WTC11 (cell line): Measurements from ENCODE around the gene STS. TPM values are rescaled to one million over a fixed set of nuclear protein-coding genes. Genes with fewer than 3 reads are reported as not detected.

Source experiments
- ATAC-seq: fragments of 200-7000 bp; cut with Tn5 transposase; 2 replicates; pipeline ENCODE4 v1.10.0; 2021; ENCODE audit warnings: mild to moderate bottlenecking, moderate library complexity
- CTCF ChIA-PET: fragments of 300-600 bp; sonication (Branson Sonifier 250); formaldehyde crosslinking; loops from one replicate; lab custom pipeline; 2021; ENCODE audit warnings: antibody characterized with exemption; lab: Charles Lee
- POLR2A ChIA-PET: fragments of 350-600 bp; sonication (Branson Sonifier 250); formaldehyde crosslinking; loops from one replicate; lab custom pipeline; 2021; ENCODE audit warnings: antibody characterized with exemption; lab: Charles Lee
- DNase-seq: peaks from one replicate; pipeline ENCODE4 v3.0.0; 2021; ENCODE audit warnings: low spot score
- H3K27ac Mint-ChIP-seq: 2 replicates; pipeline ENCODE4 v1.8.0; 2021; ENCODE audit warnings: mixed read lengths
- H3K27me3 Mint-ChIP-seq: 2 replicates; pipeline ENCODE4 v1.8.0; 2021; ENCODE audit warnings: low read depth, mild to moderate bottlenecking, moderate library complexity, mixed read lengths
- H3K36me3 Mint-ChIP-seq: 2 replicates; pipeline ENCODE4 v1.8.0; 2021; ENCODE audit warnings: mixed read lengths
- H3K4me1 Mint-ChIP-seq: 2 replicates; pipeline ENCODE4 v1.8.0; 2022; ENCODE audit warnings: mixed read lengths
- H3K4me3 Mint-ChIP-seq: 2 replicates; pipeline ENCODE4 v1.8.0; 2021; ENCODE audit warnings: mild to moderate bottlenecking, moderate library complexity, mixed read lengths
- H3K9me3 Mint-ChIP-seq: 2 replicates; pipeline ENCODE4 v1.8.0; 2021; ENCODE audit warnings: mixed read lengths
- ATF1 ChIP-seq: sonication (generic); formaldehyde crosslinking; IDR thresholded peaks from 2 replicates; pipeline ENCODE4 v1.8.1; 2023; ENCODE audit warnings: mild to moderate bottlenecking, moderate library complexity, missing genetic modification reagents
- CREM ChIP-seq: sonication (generic); formaldehyde crosslinking; IDR thresholded peaks from 2 replicates; pipeline ENCODE4 v1.8.1; 2022; ENCODE audit warnings: mild to moderate bottlenecking, missing genetic modification reagents, moderate library complexity
- ESRRA ChIP-seq: sonication (generic); formaldehyde crosslinking; IDR thresholded peaks from 2 replicates; pipeline ENCODE4 v1.8.1; 2022; ENCODE audit warnings: mild to moderate bottlenecking, missing genetic modification reagents, borderline replicate concordance
- HMGA2 ChIP-seq: fragments of 250-450 bp; sonication (Bioruptor Pico); IDR thresholded peaks from 2 replicates; pipeline ENCODE4 v1.4.0; 2021; ENCODE audit warnings: mild to moderate bottlenecking, moderate library complexity
- IRF2 ChIP-seq: sonication (generic); formaldehyde crosslinking; IDR thresholded peaks from 2 replicates; pipeline ENCODE4 v1.8.0; 2022; ENCODE audit warnings: low read depth, missing genetic modification reagents, borderline replicate concordance
- JAZF1 ChIP-seq: fragments of 250-450 bp; sonication (Bioruptor Pico); IDR thresholded peaks from 2 replicates; pipeline ENCODE4 v1.9.0; 2021; ENCODE audit warnings: moderate library complexity, mild to moderate bottlenecking, inconsistent platforms
- NFYB ChIP-seq: sonication (generic); formaldehyde crosslinking; conservative IDR thresholded peaks from 2 replicates; pipeline ENCODE4 v1.8.0; 2022; ENCODE audit warnings: low read depth, missing genetic modification reagents
- NR1H2 ChIP-seq: sonication (generic); formaldehyde crosslinking; IDR thresholded peaks from 2 replicates; pipeline ENCODE4 v1.9.0; 2021; ENCODE audit warnings: mild to moderate bottlenecking, moderate library complexity, missing genetic modification reagents
- SOX15 ChIP-seq: fragments of 250-450 bp; sonication (Bioruptor Pico); IDR thresholded peaks from 2 replicates; pipeline ENCODE4 v1.9.0; 2021; ENCODE audit warnings: mild to moderate bottlenecking
- TCF7 ChIP-seq: sonication (generic); formaldehyde crosslinking; IDR thresholded peaks from 2 replicates; pipeline ENCODE4 v1.8.0; 2022; ENCODE audit warnings: mild to moderate bottlenecking, low read depth, missing genetic modification reagents, moderate library complexity
- TP53 ChIP-seq: sonication (generic); formaldehyde crosslinking; IDR thresholded peaks from 2 replicates; pipeline ENCODE4 v1.8.1; 2023; ENCODE audit warnings: mild to moderate bottlenecking, missing genetic modification reagents
- ZBTB21 ChIP-seq: sonication (generic); formaldehyde crosslinking; IDR thresholded peaks from 2 replicates; pipeline ENCODE4 v1.8.1; 2023; ENCODE audit warnings: mild to moderate bottlenecking, missing genetic modification reagents, borderline replicate concordance
- ZNF121 ChIP-seq: sonication (generic); formaldehyde crosslinking; IDR thresholded peaks from 2 replicates; pipeline ENCODE4 v1.8.0; 2023; ENCODE audit warnings: missing genetic modification reagents
- total RNA-seq: library from RNA; stranded (reverse); gene quantifications from 3 replicates; pipeline ENCODE4 v1.2.3, GENCODE V29; 2021
- TF ChIP-seq, protein P1 (sequence below): sonication (generic); formaldehyde crosslinking; IDR thresholded peaks from 2 replicates; pipeline ENCODE4 v1.8.0; 2022; ENCODE audit warnings: mild to moderate bottlenecking, missing genetic modification reagents
- TF ChIP-seq, protein P2 (sequence below): sonication (generic); formaldehyde crosslinking; IDR thresholded peaks from 2 replicates; pipeline ENCODE4 v1.8.0; 2022; ENCODE audit warnings: mild to moderate bottlenecking, missing genetic modification reagents
- TF ChIP-seq, protein P3 (sequence below): fragments of 250-450 bp; sonication (Bioruptor Pico); IDR thresholded peaks from 2 replicates; pipeline ENCODE4 v1.9.0; 2021; ENCODE audit warnings: mild to moderate bottlenecking
- TF ChIP-seq, protein P4 (sequence below): sonication (generic); formaldehyde crosslinking; IDR thresholded peaks from 2 replicates; pipeline ENCODE4 v1.8.1; 2022; ENCODE audit warnings: low read depth, mild to moderate bottlenecking, moderate library complexity, missing genetic modification reagents, borderline replicate concordance
- TF ChIP-seq, protein P5 (sequence below): fragments of 200-600 bp; IDR thresholded peaks from 2 replicates; pipeline ENCODE4 v1.8.0; 2022; ENCODE audit warnings: antibody characterized with exemption
- TF ChIP-seq, protein P6 (sequence below): sonication (generic); formaldehyde crosslinking; IDR thresholded peaks from 2 replicates; pipeline ENCODE4 v1.8.1; 2022; ENCODE audit warnings: low read depth, missing genetic modification reagents, borderline replicate concordance
- TF ChIP-seq, protein P7 (sequence below): sonication (generic); formaldehyde crosslinking; IDR thresholded peaks from 2 replicates; pipeline ENCODE4 v1.8.1; 2023; ENCODE audit warnings: mild to moderate bottlenecking, missing genetic modification reagents, borderline replicate concordance
- TF ChIP-seq, protein P8 (sequence below): fragments of 250-450 bp; sonication (Bioruptor Pico); IDR thresholded peaks from 2 replicates; pipeline ENCODE4 v1.9.0; 2021; ENCODE audit warnings: moderate library complexity, mild to moderate bottlenecking, inconsistent platforms, borderline replicate concordance

Gene STS
- total RNA-seq, 1 experiment from 2014 or later: 1.3 TPM

DNA sequence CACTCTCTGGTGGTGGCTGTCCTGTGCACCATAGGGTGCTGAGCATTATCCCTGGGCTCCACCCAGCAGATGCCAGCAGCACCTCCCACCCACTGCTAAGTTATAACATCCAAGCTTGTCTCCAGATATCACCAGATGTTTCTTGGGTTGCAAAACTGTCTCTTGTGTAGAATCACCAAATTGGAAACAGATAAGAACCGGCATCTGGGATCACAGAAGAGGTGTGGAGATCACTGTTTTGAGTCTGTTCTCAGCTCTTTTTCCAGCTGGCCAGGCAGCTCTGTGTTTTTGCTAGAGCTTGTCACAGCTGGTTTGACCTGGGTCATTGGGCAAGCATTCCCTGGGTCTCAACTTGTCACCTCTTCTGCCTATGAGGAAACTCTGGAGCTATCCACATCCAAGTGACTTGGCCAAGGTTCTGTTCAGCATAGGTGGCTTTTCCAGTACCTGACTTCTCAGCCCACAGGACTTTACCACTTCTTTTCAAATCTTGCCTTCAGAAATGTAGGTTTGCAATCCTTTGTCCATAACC, 15.7 kb downstream of the STS start:
- H3K27me3 Mint-ChIP-seq: no peaks in the 10 kb centered on the region
- peaks cover 20% of the 10 kb centered on the region for H3K4me1 Mint-ChIP-seq
- H3K4me3 Mint-ChIP-seq: no peak overlapping the region
- TF ChIP-seq, protein P1, sequence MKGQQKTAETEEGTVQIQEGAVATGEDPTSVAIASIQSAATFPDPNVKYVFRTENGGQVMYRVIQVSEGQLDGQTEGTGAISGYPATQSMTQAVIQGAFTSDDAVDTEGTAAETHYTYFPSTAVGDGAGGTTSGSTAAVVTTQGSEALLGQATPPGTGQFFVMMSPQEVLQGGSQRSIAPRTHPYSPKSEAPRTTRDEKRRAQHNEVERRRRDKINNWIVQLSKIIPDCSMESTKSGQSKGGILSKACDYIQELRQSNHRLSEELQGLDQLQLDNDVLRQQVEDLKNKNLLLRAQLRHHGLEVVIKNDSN (CRISPR knock-in tag): no peak
- TF ChIP-seq, protein P2, sequence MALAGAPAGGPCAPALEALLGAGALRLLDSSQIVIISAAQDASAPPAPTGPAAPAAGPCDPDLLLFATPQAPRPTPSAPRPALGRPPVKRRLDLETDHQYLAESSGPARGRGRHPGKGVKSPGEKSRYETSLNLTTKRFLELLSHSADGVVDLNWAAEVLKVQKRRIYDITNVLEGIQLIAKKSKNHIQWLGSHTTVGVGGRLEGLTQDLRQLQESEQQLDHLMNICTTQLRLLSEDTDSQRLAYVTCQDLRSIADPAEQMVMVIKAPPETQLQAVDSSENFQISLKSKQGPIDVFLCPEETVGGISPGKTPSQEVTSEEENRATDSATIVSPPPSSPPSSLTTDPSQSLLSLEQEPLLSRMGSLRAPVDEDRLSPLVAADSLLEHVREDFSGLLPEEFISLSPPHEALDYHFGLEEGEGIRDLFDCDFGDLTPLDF (CRISPR knock-in tag): no peak
- TF ChIP-seq, protein P3, sequence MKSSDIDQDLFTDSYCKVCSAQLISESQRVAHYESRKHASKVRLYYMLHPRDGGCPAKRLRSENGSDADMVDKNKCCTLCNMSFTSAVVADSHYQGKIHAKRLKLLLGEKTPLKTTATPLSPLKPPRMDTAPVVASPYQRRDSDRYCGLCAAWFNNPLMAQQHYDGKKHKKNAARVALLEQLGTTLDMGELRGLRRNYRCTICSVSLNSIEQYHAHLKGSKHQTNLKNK: no peak
- TF ChIP-seq TCF7 (CRISPR knock-in tag) (no peak), HMGA2 (CRISPR knock-in tag) (no peak), ATF1 (no peak)
- TF ChIP-seq, protein P4, sequence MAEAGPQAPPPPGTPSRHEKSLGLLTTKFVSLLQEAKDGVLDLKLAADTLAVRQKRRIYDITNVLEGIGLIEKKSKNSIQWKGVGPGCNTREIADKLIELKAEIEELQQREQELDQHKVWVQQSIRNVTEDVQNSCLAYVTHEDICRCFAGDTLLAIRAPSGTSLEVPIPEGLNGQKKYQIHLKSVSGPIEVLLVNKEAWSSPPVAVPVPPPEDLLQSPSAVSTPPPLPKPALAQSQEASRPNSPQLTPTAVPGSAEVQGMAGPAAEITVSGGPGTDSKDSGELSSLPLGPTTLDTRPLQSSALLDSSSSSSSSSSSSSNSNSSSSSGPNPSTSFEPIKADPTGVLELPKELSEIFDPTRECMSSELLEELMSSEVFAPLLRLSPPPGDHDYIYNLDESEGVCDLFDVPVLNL (CRISPR knock-in tag): no peak
- CTCF ChIA-PET: interaction anchor here (1.0 to 2.5 kb wide), 2 partner anchors 8 to 28 kb away, joined by 3 to 12 read pairs; no protein-coding TSS in a partner anchor
- DNase-seq (no peak), ATAC-seq (no peak)
- no peaks in the 10 kb centered on the region for H3K36me3 Mint-ChIP-seq
- H3K9me3 Mint-ChIP-seq: no peaks in the 10 kb centered on the region
- POLR2A ChIA-PET: no interaction called here
- no peak overlapping the region for H3K27ac Mint-ChIP-seq

DNA sequence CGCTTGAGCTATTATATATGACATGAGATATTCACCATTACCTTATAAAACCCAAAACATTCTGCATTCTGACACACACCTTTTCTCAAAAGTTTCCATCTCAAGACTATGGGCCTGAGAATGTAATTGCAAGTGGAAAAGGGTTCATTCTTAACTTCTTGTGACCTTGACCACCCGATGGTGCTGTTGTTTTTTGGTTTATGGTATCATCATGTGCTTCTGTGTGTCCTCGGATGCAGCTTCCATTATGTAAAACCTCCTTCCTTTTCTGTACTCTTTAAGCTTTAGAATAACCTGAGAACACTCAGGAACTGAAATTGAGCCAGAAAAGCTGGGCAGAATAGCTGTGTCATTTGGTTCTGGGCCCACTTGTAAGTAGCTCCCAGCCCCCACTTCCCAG, 16.7 kb downstream of the STS start:
- no peak for DNase-seq
- Mint-ChIP-seq H3K9me3 (peaks cover 2% of the 10 kb centered on the region), H3K27me3 (no peaks in the 10 kb centered on the region), H3K27ac (no peak overlapping the region), H3K4me1 (peaks cover 12% of the 10 kb centered on the region), H3K4me3 (no peak overlapping the region), H3K36me3 (no peaks in the 10 kb centered on the region)
- POLR2A ChIA-PET: no interaction called here
- ATAC-seq: no peak
- CTCF ChIA-PET: interaction anchor here (2.5 kb wide), 1 partner anchor 27 kb away, joined by 12 read pairs; no protein-coding TSS in a partner anchor
- TF ChIP-seq ESRRA (no peak), JAZF1 (no peak), ZBTB21 (CRISPR knock-in tag) (no peak), NFYB (CRISPR knock-in tag) (no peak), CREM (CRISPR knock-in tag) (no peak), ZNF121 (CRISPR knock-in tag) (no peak), TP53 (no peak), SOX15 (CRISPR knock-in tag) (no peak), IRF2 (no peak), NR1H2 (no peak)
- TF ChIP-seq, protein P5, sequence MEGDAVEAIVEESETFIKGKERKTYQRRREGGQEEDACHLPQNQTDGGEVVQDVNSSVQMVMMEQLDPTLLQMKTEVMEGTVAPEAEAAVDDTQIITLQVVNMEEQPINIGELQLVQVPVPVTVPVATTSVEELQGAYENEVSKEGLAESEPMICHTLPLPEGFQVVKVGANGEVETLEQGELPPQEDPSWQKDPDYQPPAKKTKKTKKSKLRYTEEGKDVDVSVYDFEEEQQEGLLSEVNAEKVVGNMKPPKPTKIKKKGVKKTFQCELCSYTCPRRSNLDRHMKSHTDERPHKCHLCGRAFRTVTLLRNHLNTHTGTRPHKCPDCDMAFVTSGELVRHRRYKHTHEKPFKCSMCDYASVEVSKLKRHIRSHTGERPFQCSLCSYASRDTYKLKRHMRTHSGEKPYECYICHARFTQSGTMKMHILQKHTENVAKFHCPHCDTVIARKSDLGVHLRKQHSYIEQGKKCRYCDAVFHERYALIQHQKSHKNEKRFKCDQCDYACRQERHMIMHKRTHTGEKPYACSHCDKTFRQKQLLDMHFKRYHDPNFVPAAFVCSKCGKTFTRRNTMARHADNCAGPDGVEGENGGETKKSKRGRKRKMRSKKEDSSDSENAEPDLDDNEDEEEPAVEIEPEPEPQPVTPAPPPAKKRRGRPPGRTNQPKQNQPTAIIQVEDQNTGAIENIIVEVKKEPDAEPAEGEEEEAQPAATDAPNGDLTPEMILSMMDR: no peak
- TF ChIP-seq, protein P6, sequence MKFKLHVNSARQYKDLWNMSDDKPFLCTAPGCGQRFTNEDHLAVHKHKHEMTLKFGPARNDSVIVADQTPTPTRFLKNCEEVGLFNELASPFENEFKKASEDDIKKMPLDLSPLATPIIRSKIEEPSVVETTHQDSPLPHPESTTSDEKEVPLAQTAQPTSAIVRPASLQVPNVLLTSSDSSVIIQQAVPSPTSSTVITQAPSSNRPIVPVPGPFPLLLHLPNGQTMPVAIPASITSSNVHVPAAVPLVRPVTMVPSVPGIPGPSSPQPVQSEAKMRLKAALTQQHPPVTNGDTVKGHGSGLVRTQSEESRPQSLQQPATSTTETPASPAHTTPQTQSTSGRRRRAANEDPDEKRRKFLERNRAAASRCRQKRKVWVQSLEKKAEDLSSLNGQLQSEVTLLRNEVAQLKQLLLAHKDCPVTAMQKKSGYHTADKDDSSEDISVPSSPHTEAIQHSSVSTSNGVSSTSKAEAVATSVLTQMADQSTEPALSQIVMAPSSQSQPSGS: no peak
- TF ChIP-seq, protein P7, sequence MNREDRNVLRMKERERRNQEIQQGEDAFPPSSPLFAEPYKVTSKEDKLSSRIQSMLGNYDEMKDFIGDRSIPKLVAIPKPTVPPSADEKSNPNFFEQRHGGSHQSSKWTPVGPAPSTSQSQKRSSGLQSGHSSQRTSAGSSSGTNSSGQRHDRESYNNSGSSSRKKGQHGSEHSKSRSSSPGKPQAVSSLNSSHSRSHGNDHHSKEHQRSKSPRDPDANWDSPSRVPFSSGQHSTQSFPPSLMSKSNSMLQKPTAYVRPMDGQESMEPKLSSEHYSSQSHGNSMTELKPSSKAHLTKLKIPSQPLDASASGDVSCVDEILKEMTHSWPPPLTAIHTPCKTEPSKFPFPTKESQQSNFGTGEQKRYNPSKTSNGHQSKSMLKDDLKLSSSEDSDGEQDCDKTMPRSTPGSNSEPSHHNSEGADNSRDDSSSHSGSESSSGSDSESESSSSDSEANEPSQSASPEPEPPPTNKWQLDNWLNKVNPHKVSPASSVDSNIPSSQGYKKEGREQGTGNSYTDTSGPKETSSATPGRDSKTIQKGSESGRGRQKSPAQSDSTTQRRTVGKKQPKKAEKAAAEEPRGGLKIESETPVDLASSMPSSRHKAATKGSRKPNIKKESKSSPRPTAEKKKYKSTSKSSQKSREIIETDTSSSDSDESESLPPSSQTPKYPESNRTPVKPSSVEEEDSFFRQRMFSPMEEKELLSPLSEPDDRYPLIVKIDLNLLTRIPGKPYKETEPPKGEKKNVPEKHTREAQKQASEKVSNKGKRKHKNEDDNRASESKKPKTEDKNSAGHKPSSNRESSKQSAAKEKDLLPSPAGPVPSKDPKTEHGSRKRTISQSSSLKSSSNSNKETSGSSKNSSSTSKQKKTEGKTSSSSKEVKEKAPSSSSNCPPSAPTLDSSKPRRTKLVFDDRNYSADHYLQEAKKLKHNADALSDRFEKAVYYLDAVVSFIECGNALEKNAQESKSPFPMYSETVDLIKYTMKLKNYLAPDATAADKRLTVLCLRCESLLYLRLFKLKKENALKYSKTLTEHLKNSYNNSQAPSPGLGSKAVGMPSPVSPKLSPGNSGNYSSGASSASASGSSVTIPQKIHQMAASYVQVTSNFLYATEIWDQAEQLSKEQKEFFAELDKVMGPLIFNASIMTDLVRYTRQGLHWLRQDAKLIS (CRISPR knock-in tag): no peak
- TF ChIP-seq, protein P8, sequence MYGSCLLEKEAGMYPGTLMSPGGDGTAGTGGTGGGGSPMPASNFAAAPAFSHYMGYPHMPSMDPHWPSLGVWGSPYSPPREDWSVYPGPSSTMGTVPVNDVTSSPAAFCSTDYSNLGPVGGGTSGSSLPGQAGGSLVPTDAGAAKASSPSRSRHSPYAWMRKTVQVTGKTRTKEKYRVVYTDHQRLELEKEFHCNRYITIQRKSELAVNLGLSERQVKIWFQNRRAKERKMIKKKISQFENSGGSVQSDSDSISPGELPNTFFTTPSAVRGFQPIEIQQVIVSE (CRISPR knock-in tag): no peak
